Measurements from ENCODE around the gene PCDHB10.
"Not testable (repeated sequence)": the region's sequence is repeated elsewhere in the genome, so short reads cannot be mapped to it uniquely, and the experiment has no call there.

DNA sequence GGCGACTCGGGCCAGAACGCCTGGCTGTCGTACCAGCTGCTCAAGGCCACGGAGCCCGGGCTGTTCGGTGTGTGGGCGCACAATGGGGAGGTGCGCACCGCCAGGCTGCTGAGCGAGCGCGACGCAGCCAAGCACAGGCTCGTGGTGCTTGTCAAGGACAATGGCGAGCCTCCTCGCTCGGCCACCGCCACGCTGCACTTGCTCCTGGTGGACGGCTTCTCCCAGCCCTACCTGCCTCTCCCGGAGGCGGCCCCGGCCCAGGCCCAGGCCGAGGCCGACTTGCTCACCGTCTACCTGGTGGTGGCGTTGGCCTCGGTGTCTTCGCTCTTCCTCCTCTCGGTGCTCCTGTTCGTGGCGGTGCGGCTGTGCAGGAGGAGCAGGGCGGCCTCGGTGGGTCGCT, 2.2 kb downstream of the PCDHB10 start:
- TF ChIP-seq, protein P1, sequence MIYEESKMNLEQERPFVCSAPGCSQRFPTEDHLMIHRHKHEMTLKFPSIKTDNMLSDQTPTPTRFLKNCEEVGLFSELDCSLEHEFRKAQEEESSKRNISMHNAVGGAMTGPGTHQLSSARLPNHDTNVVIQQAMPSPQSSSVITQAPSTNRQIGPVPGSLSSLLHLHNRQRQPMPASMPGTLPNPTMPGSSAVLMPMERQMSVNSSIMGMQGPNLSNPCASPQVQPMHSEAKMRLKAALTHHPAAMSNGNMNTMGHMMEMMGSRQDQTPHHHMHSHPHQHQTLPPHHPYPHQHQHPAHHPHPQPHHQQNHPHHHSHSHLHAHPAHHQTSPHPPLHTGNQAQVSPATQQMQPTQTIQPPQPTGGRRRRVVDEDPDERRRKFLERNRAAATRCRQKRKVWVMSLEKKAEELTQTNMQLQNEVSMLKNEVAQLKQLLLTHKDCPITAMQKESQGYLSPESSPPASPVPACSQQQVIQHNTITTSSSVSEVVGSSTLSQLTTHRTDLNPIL (CRISPR knock-in tag; IDR thresholded peaks at IDR 0.05; ENCODE audit: low read depth): not testable (repeated sequence)
- not testable (repeated sequence) for TF ChIP-seq GLIS3 (CRISPR knock-in tag; IDR thresholded peaks at IDR 0.05); ZNF565 (CRISPR knock-in tag; conservative IDR thresholded peaks at IDR 0.05; ENCODE audit: low read depth); ARNTL (CRISPR knock-in tag; IDR thresholded peaks at IDR 0.05; ENCODE audit: borderline replicate concordance, low read depth); ZNF8 (CRISPR knock-in tag; IDR thresholded peaks at IDR 0.05); ZFP30 (CRISPR knock-in tag; IDR thresholded peaks at IDR 0.05); ZNF70 (CRISPR knock-in tag; IDR thresholded peaks at IDR 0.05); ZFP3 (CRISPR knock-in tag; IDR thresholded peaks at IDR 0.05); ISL1 (CRISPR knock-in tag; IDR thresholded peaks at IDR 0.05); TCF4 (CRISPR knock-in tag; IDR thresholded peaks at IDR 0.05; ENCODE audit: borderline replicate concordance)
- TF ChIP-seq, protein P2, sequence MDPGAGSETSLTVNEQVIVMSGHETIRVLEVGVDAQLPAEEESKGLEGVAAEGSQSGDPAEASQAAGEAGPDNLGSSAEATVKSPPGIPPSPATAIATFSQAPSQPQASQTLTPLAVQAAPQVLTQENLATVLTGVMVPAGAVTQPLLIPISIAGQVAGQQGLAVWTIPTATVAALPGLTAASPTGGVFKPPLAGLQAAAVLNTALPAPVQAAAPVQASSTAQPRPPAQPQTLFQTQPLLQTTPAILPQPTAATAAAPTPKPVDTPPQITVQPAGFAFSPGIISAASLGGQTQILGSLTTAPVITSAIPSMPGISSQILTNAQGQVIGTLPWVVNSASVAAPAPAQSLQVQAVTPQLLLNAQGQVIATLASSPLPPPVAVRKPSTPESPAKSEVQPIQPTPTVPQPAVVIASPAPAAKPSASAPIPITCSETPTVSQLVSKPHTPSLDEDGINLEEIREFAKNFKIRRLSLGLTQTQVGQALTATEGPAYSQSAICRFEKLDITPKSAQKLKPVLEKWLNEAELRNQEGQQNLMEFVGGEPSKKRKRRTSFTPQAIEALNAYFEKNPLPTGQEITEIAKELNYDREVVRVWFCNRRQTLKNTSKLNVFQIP (CRISPR knock-in tag; IDR thresholded peaks at IDR 0.05; ENCODE audit: borderline replicate concordance, low read depth): not testable (repeated sequence)
- TF ChIP-seq, protein P3, sequence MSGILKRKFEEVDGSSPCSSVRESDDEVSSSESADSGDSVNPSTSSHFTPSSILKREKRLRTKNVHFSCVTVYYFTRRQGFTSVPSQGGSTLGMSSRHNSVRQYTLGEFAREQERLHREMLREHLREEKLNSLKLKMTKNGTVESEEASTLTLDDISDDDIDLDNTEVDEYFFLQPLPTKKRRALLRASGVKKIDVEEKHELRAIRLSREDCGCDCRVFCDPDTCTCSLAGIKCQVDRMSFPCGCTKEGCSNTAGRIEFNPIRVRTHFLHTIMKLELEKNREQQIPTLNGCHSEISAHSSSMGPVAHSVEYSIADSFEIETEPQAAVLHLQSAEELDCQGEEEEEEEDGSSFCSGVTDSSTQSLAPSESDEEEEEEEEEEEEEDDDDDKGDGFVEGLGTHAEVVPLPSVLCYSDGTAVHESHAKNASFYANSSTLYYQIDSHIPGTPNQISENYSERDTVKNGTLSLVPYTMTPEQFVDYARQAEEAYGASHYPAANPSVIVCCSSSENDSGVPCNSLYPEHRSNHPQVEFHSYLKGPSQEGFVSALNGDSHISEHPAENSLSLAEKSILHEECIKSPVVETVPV (CRISPR knock-in tag; IDR thresholded peaks at IDR 0.05): not testable (repeated sequence)
- TF ChIP-seq, protein P4, sequence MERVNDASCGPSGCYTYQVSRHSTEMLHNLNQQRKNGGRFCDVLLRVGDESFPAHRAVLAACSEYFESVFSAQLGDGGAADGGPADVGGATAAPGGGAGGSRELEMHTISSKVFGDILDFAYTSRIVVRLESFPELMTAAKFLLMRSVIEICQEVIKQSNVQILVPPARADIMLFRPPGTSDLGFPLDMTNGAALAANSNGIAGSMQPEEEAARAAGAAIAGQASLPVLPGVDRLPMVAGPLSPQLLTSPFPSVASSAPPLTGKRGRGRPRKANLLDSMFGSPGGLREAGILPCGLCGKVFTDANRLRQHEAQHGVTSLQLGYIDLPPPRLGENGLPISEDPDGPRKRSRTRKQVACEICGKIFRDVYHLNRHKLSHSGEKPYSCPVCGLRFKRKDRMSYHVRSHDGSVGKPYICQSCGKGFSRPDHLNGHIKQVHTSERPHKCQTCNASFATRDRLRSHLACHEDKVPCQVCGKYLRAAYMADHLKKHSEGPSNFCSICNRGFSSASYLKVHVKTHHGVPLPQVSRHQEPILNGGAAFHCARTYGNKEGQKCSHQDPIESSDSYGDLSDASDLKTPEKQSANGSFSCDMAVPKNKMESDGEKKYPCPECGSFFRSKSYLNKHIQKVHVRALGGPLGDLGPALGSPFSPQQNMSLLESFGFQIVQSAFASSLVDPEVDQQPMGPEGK (CRISPR knock-in tag; IDR thresholded peaks at IDR 0.05; ENCODE audit: borderline replicate concordance): not testable (repeated sequence)
